Subcutaneous adipose tissue (tissue), 4 donors: ENCODE results near the gene CILP. TPM values are rescaled to one million over a fixed set of nuclear protein-coding genes. Genes with fewer than 3 reads are reported as not detected.

Source experiments
- CTCF ChIP-seq: fragments of 450-650 bp; IDR thresholded peaks from one replicate; pipeline ENCODE4 v1.5.1; 2016; ENCODE audit warnings: low read depth, mild to moderate bottlenecking, control low read depth, antibody characterized with exemption, moderate library complexity
- total RNA-seq, 4 donors: library from RNA; depleted of rRNA; stranded (reverse); fragments of >200 nt; gene quantifications; one replicate each; pipeline ENCODE4 v1.1.0, GENCODE V29; 2016

CILP gene
- total RNA-seq, 4 donors from 2014 or later, result 46.5 to 223 (median 111) TPM

DNA sequence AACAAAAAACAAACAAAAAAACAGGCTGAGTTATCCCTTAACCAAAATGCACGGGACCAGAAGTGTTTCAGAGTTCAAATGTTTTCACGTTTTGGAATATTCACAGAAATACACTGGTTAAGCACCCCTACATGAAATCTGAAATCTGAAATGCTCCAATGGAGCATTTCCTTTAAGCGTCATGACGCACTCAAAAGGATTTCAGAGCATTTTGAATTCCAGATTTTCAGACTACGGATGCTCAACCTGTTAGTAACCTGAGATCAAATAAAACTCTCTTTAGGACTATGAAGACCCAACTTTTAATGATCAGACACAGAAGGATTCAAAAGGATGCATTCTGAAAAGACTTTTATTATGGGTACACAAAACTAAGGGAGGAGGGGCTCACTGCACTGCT, 35.8 kb downstream of the CILP start:
- TF ChIP-seq CTCF, result no peak

GRCh38 chr15:65174509-65174908, 36.8 kb downstream of the CILP start:
- TF ChIP-seq CTCF, result no peak

GRCh38 chr15:65172531-65172930, 38.7 kb downstream of the CILP start:
- TF ChIP-seq CTCF, result no peak

- no peak for TF ChIP-seq CTCF
These were observed 39.8 kb downstream of the CILP start for GRCh38 chr15:65171428-65171827.

- no peak for TF ChIP-seq CTCF
These were observed 45.4 kb downstream of the CILP start for GRCh38 chr15:65165875-65166274.

- TF ChIP-seq CTCF, result no peak
These were observed 47.1 kb downstream of the CILP start for GRCh38 chr15:65164139-65164538.

GRCh38 chr15:65163041-65163440, 48.2 kb downstream of the CILP start:
- no peak for TF ChIP-seq CTCF
